GM12865 (cell line): ENCODE results near the gene UHRF2.
"Not testable (repeated sequence)": the region's sequence is repeated elsewhere in the genome, so short reads cannot be mapped to it uniquely, and the experiment has no call there.

Experiments used
- DNase-seq: peaks from one replicate; pipeline ENCODE4 v3.0.0; 2010; ENCODE audit warnings: low read depth
- H3K4me3 ChIP-seq: 2 replicates; pipeline ENCODE4 v1.5.1; 2011; ENCODE audit warnings: mild to moderate bottlenecking, low read depth, low read length, control low read depth
- TF ChIP-seq, protein P1 (sequence below): IDR thresholded peaks from 2 replicates; pipeline ENCODE4 v1.5.1; 2011; ENCODE audit warnings: low read length, control low read depth, low read depth, inconsistent platforms; ENCODE audit not compliant: insufficient read depth; ENCODE audit errors: missing control alignments

UHRF2 gene, protein sequence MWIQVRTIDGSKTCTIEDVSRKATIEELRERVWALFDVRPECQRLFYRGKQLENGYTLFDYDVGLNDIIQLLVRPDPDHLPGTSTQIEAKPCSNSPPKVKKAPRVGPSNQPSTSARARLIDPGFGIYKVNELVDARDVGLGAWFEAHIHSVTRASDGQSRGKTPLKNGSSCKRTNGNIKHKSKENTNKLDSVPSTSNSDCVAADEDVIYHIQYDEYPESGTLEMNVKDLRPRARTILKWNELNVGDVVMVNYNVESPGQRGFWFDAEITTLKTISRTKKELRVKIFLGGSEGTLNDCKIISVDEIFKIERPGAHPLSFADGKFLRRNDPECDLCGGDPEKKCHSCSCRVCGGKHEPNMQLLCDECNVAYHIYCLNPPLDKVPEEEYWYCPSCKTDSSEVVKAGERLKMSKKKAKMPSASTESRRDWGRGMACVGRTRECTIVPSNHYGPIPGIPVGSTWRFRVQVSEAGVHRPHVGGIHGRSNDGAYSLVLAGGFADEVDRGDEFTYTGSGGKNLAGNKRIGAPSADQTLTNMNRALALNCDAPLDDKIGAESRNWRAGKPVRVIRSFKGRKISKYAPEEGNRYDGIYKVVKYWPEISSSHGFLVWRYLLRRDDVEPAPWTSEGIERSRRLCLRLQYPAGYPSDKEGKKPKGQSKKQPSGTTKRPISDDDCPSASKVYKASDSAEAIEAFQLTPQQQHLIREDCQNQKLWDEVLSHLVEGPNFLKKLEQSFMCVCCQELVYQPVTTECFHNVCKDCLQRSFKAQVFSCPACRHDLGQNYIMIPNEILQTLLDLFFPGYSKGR

DNA sequence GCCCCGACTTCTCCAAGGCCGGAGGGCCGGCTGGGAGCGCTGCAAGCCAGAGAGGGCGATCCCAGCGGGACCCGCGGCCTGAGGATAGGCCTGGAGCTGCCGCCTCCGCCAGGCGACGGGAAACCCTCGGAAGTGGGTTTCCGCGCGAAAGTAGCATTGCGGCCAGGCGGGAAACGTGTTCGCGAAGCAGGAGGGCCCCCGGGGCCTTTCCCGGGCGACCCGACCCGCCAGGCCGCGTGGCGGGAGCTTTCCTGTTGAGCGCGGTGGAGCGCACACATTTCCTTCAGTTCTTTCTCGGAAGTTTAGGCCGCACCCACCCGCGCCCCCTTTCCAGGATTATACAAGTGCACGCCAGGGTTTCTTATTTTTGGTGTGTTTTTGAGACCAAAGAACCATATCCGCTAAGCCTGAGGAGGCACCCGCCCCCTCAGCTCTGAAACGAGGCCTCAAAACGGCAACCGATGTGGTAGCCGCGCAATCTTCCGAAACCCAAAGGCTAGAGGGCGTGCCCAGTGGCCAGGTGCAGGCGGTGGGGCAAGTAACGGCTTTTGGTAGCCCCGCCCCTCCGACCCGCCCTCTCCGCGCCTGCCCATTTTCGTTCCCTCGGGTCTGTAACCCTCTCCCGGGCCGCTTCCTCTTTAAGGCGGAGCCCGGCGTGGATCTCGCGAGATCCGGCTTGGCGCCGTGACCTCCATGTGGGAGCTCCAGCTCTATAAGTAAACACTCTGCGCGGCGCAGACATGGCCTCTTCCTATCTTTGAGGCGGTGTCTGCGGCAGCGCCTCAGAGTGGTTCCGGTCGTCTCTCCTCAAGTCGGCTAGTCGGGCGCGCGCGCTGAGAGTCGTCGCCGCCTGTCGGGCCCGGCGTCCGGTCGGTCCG, at the start of gene UHRF2:
UHRF2 (plus strand) TSS at position 713 of the 878 bp plus-strand sequence. CDS start 292 bp downstream, outside the sequence.
- TF ChIP-seq, protein P1, sequence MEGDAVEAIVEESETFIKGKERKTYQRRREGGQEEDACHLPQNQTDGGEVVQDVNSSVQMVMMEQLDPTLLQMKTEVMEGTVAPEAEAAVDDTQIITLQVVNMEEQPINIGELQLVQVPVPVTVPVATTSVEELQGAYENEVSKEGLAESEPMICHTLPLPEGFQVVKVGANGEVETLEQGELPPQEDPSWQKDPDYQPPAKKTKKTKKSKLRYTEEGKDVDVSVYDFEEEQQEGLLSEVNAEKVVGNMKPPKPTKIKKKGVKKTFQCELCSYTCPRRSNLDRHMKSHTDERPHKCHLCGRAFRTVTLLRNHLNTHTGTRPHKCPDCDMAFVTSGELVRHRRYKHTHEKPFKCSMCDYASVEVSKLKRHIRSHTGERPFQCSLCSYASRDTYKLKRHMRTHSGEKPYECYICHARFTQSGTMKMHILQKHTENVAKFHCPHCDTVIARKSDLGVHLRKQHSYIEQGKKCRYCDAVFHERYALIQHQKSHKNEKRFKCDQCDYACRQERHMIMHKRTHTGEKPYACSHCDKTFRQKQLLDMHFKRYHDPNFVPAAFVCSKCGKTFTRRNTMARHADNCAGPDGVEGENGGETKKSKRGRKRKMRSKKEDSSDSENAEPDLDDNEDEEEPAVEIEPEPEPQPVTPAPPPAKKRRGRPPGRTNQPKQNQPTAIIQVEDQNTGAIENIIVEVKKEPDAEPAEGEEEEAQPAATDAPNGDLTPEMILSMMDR = no peak
- DNase-seq = peak; percentile 100
- H3K4me3 ChIP-seq = peak within 1 kb of the TSS; percentile 74

DNA sequence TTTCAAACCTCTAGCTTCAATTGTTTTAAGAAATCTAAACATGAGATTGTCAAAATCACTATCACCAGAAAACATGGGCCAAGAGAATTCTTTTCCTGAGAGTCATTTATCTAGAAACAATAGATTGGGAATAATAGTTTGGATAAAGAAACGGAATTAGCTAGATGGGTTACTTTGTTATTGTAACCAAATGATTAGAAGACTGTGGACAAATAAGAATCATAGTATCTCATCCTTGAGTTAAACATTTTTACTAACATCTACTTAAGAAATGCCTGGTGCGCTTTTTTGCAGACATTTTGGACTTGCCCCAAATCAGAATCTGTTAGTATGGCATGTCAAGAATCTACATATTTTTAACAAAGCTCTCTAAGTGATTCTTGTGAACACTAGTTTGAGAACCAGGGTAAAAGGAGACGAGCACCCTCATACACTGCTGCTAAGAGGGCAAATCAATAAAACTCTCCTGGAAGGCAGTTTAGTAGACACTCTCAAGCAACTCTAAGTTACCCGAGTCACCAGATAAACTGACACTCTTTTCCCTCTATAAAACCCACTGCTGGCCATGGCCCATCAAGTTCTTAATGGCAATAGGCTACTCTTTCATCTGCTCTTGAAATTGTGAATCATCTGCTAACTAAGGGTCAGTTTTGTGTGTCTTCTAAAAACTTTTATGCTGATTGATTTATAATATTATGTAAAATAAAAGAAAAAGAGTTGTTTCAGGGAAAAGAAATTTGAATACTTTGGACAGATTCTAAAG, 45.7 kb upstream of the UHRF2 start:
- DNase-seq = no peak
- TF ChIP-seq, protein P1 = no peak
- no peak overlapping the region for H3K4me3 ChIP-seq

DNA sequence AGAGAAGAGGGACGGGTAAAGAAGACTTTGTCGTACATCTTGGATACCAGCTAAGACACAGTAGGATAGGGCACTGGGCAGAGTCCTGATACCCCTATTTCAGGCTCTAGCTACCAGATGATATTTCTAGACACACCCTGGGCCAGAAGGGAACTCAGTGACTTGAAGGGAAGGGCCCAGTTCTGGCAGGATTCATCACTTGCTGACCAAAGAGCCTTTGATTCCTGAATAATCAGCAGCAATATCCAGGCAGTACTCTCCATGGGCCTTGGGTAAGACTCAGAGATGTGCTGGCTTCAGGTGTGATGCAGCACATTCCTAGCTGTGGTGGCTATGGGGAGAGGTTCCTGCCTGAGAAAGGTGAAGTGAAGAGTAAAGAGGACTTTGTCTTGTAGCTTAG, 44.2 kb upstream of the UHRF2 start:
- TF ChIP-seq, protein P1 = no peak
- DNase-seq = no peak
- H3K4me3 ChIP-seq = no peak overlapping the region

DNA sequence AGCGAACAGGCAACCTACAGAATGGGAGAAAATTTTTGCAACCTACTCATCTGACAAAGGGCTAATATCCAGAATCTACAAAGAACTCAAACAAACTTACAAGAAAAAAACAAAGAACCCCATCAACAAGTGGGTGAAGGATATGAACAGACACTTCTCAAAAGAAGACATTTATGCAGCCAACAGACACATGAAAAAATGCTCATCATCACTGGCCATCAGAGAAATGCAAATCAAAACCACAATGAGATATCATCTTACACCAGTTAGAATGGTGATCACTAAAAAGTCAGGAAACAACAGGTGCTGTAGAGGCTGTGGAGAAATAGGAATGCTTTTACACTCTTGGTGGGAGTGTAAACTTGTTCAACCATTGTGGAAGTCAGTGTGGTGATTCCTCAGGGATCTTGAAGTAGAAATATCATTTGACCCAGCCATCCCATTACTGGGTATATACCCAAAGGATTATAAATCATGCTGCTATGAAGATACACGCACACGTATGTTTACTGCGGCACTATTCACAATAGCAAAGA, 31.5 kb upstream of the UHRF2 start:
- DNase-seq, H3K4me3 ChIP-seq: not testable (repeated sequence)

DNA sequence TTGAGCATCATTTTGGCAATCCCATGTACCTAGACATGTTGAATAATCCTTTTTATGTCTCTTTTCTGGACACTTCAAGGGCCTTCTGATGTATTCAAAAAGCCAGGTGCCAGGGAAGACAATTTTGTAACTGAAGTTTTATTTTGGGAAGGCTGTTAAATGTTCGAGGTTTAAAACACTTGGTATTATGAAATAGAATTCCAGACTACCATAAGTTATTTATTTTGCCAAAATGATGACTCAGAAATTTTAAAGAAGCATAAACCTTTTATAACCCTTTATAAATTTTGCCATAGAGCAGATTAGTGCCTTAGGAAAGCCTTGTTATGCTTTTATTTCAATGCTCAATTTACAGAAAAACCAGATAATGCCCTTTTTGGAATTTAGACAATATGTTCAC, 30.3 kb upstream of the UHRF2 start:
- H3K4me3 ChIP-seq = no peak overlapping the region
- no peak for DNase-seq

DNA sequence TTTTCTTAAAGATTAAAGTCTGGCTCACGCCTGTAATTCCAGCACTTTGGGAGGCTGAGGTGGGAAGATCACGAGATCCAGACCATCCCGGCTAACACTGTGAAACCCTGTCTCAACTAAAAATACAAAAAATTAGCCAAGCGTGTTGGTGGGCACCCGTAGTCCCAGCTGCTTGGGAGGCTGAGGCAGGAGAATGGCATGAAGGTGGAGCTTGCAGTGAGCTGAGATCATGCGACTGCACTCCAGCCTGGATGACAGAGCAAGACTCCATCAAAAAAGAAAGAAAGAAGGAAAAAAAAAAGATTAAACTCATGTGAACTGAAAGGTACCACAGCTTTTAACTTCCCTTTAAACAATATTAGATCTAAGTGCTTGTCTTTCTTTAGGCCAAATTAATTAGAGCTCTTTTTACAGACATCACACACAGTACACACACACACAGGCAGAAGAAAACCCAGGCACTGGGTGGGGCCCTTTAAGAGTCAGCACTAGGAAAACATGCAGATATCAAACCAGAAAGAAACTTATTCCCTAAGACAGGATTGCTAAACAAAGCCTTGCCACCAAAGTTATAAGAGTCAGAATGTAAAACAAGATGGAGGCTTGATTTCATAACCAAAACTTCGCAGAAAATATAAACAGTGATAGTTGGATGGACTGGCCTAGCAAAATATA, 29.3 kb upstream of the UHRF2 start:
- TF ChIP-seq, protein P1 = no peak
- no peak overlapping the region for H3K4me3 ChIP-seq
- DNase-seq = no peak

More for the DNA sequence above, 30.3 kb upstream of the UHRF2 start:
- TF ChIP-seq, protein P1 = no peak
